GM12872 (cell line): ENCODE measurements around the gene MID1.

Experiments
- CTCF ChIP-seq: IDR thresholded peaks from 3 replicates; pipeline ENCODE4 v1.5.1; 2011; ENCODE audit warnings: low read depth, mild to moderate bottlenecking, low read length, moderate library complexity; ENCODE audit not compliant: insufficient read depth

MID1 gene

DNA sequence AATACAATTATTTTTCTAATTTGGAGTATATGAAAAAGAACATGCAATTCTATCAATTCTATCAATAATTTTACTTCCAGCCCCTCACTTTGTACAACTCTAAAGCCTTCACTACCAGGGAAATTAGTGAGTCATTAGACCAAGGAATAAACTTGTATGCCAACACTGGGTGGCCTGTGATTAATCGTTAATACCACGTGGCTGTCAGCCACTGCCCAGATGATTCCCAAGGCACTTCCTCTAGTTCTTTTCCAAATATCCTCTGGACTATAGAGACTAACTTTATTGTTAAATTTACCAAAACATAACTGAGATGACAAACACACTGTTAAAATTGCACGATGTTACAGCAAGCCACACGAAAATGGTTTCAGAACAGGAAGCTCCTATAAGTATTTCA is 45.7 kb downstream of the MID1 start:
- no peak for TF ChIP-seq CTCF

- no peak for TF ChIP-seq CTCF
These were observed 49.1 kb downstream of the MID1 start for GRCh38 chrX:10571260-10571659.

- no peak for TF ChIP-seq CTCF
These were observed 49.8 kb downstream of the MID1 start for GRCh38 chrX:10570601-10571000.

GRCh38 chrX:10569946-10570345 is 50.4 kb downstream of the MID1 start:
- TF ChIP-seq CTCF = no peak

DNA sequence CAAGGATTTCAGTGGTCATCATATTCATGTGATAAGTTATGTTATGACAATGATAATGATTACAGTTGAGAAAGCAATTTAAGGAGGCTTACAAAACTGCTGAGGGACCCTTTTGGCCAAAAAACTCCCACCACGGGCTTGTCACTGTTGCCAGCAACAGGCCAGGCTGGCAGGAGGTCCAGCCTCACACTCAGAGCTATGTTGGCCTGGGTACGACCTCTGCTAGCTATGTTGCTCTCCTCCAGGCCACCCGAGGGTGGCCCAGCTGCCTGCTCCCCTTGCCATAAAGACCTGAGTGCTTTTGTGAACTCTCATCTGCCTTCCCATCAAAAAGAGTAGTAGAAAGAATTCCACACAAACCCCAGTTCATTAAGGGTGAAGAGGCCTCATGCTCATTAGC is 52.0 kb downstream of the MID1 start:
- TF ChIP-seq CTCF = no peak

DNA sequence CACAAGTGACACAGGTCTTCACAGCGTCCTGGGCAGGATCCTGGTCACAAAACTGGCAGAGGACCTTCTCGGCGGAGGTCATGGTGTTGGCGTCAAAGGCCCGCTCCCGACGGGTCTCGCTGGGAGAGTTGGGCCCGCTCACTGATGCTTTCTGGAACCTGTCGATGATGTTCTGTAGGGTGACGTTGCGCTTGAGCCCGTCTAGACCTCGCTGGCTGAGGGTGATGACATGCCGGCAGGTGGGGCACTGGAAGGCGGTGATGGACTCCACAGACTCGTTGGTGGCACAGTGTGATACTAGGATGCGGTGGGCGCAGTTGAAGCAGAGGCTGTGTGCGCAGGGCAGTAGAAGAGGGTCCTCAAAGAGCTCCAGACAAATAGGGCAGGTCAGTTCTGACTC is 53.2 kb downstream of the MID1 start:
- no peak for TF ChIP-seq CTCF

- no peak for TF ChIP-seq CTCF
These were observed 53.7 kb downstream of the MID1 start for GRCh38 chrX:10566716-10567097.

GRCh38 chrX:10564484-10564883 is 55.9 kb downstream of the MID1 start:
- TF ChIP-seq CTCF = no peak
